Progenitor cell of endocrine pancreas (in vitro differentiated cells): ENCODE results near the gene N4BP2. TPM values are rescaled to one million over a fixed set of nuclear protein-coding genes. Genes with fewer than 3 reads are reported as not detected.
"Not testable (repeated sequence)": the region's sequence is repeated elsewhere in the genome, so short reads cannot be mapped to it uniquely, and the experiment has no call there.

ENCODE experiments used
- DNase-seq: peaks from one replicate; pipeline ENCODE4 v3.0.0; 2021; ENCODE audit warnings: low spot score; ENCODE audit not compliant: unreplicated experiment
- H3K27ac Mint-ChIP-seq: 2 replicates; pipeline ENCODE4 v1.8.0; 2021; ENCODE audit warnings: mild to moderate bottlenecking, moderate library complexity, mixed read lengths
- H3K27me3 Mint-ChIP-seq: 2 replicates; pipeline ENCODE4 v1.8.0; 2021; ENCODE audit warnings: mixed read lengths
- H3K36me3 Mint-ChIP-seq: 2 replicates; pipeline ENCODE4 v1.8.0; 2022; ENCODE audit warnings: mixed read lengths; ENCODE audit not compliant: insufficient read depth
- H3K4me1 Mint-ChIP-seq: 2 replicates; pipeline ENCODE4 v1.8.0; 2021; ENCODE audit warnings: low read depth, mixed read lengths
- H3K4me3 Mint-ChIP-seq: 2 replicates; pipeline ENCODE4 v1.8.0; 2021; ENCODE audit warnings: low read depth, mild to moderate bottlenecking, moderate library complexity, mixed read lengths
- H3K9me3 Mint-ChIP-seq: 2 replicates; pipeline ENCODE4 v1.8.0; 2021; ENCODE audit warnings: low read depth, mixed read lengths
- CTCF ChIP-seq: fragments of 200-600 bp; sonication (generic); IDR thresholded peaks from one replicate; pipeline ENCODE4 v1.5.0; 2021; ENCODE audit warnings: antibody characterized with exemption, mild to moderate bottlenecking; ENCODE audit not compliant: unreplicated experiment
- total RNA-seq: library from RNA; stranded (reverse); gene quantifications from 2 replicates; pipeline ENCODE4 v1.2.1, GENCODE V29; 2021

N4BP2 gene
- total RNA-seq, 1 donor from 2014 or later, result 50.5 TPM

GRCh38 chr4:40124690-40125089, 68.0 kb downstream of the N4BP2 start:
- no peak for TF ChIP-seq CTCF
- H3K27ac Mint-ChIP-seq, result peak overlapping the region; percentile 74
- H3K27me3 Mint-ChIP-seq, result no peaks in the 10 kb centered on the region
- H3K4me3 Mint-ChIP-seq, result no peak overlapping the region
- H3K36me3 Mint-ChIP-seq, result peaks cover 13% of the 10 kb centered on the region
- H3K4me1 Mint-ChIP-seq, result no peaks in the 10 kb centered on the region
- H3K9me3 Mint-ChIP-seq, result no peaks in the 10 kb centered on the region
- no peak for DNase-seq

- Mint-ChIP-seq H3K27me3 (no peaks in the 10 kb centered on the region), H3K36me3 (peaks cover 12% of the 10 kb centered on the region), H3K27ac (no peak overlapping the region), H3K9me3 (no peaks in the 10 kb centered on the region), H3K4me3 (no peak overlapping the region), H3K4me1 (no peaks in the 10 kb centered on the region)
- no peak for DNase-seq
- no peak for TF ChIP-seq CTCF
These were observed 73.9 kb downstream of the N4BP2 start for GRCh38 chr4:40130401-40131036.

- Mint-ChIP-seq H3K36me3 (peaks cover 30% of the 10 kb centered on the region), H3K4me3 (no peak overlapping the region), H3K27me3 (no peaks in the 10 kb centered on the region), H3K9me3 (peaks cover 4% of the 10 kb centered on the region), H3K27ac (peak overlapping the region; percentile 67), H3K4me1 (no peaks in the 10 kb centered on the region)
- no peak for TF ChIP-seq CTCF
- DNase-seq, result no peak
These were observed 76.2 kb downstream of the N4BP2 start for GRCh38 chr4:40132816-40133215.

GRCh38 chr4:40134206-40134917, 77.7 kb downstream of the N4BP2 start:
- no peaks in the 10 kb centered on the region for H3K27me3 Mint-ChIP-seq
- H3K27ac Mint-ChIP-seq, result no peak overlapping the region
- H3K4me1 Mint-ChIP-seq, result no peaks in the 10 kb centered on the region
- TF ChIP-seq CTCF, result no peak
- DNase-seq, result no peak
- H3K36me3 Mint-ChIP-seq, result peaks cover 38% of the 10 kb centered on the region
- H3K4me3 Mint-ChIP-seq, result no peak overlapping the region
- peaks cover 7% of the 10 kb centered on the region for H3K9me3 Mint-ChIP-seq

- not testable (repeated sequence) for H3K4me3 Mint-ChIP-seq, DNase-seq, H3K27me3 Mint-ChIP-seq, H3K27ac Mint-ChIP-seq, H3K4me1 Mint-ChIP-seq
- H3K9me3 Mint-ChIP-seq, result peaks cover 11% of the 10 kb centered on the region
- peaks cover 42% of the 10 kb centered on the region for H3K36me3 Mint-ChIP-seq
These were observed 79.6 kb downstream of the N4BP2 start for GRCh38 chr4:40136202-40136601.

GRCh38 chr4:40140196-40140595, 83.5 kb downstream of the N4BP2 start:
- peak overlapping the region; percentile 81 for H3K27ac Mint-ChIP-seq
- no peaks in the 10 kb centered on the region for H3K4me1 Mint-ChIP-seq
- no peak overlapping the region for H3K4me3 Mint-ChIP-seq
- peaks cover 66% of the 10 kb centered on the region for H3K36me3 Mint-ChIP-seq
- no peak for DNase-seq
- no peaks in the 10 kb centered on the region for H3K27me3 Mint-ChIP-seq
- peaks cover 15% of the 10 kb centered on the region for H3K9me3 Mint-ChIP-seq
- TF ChIP-seq CTCF, result no peak

- H3K27ac Mint-ChIP-seq, H3K27me3 Mint-ChIP-seq, DNase-seq, H3K4me1 Mint-ChIP-seq, H3K4me3 Mint-ChIP-seq: not testable (repeated sequence)
- Mint-ChIP-seq H3K36me3 (peaks cover 67% of the 10 kb centered on the region), H3K9me3 (peaks cover 15% of the 10 kb centered on the region)
These were observed 83.9 kb downstream of the N4BP2 start for GRCh38 chr4:40140597-40140996.
